Panc1 (cell line): ENCODE measurements around the gene PLPP1. TPM values are rescaled to one million over a fixed set of nuclear protein-coding genes. Genes with fewer than 3 reads are reported as not detected.
A peak's percentile ranks its signal among the peaks of the same experiment; 100 is the strongest.
"Not testable (repeated sequence)": the region's sequence is repeated elsewhere in the genome, so short reads cannot be mapped to it uniquely, and the experiment has no call there.

Experiments used
- ATAC-seq: fragments of 200-7000 bp; cut with Tn5 transposase; 2 replicates; pipeline ENCODE4 v1.9.1; 2020; ENCODE audit warnings: mild to moderate bottlenecking, moderate library complexity
- BruUV-seq: library from RNA; stranded (reverse); fragments of 400-500 nt; replicated peaks from 2 replicates; lab custom pipeline; 2021; lab: Mats Ljungman, UMichigan
- CTCF ChIA-PET: fragments of 300-600 bp; sonication (Branson Sonifier 250); formaldehyde crosslinking; loops from one replicate; lab custom pipeline; 2022; ENCODE audit warnings: antibody characterized with exemption; lab: Charles Lee
- POLR2A ChIA-PET: fragments of 300-600 bp; sonication (Branson Sonifier 250); formaldehyde crosslinking; loops from one replicate; lab custom pipeline; 2022; ENCODE audit warnings: antibody characterized with exemption; lab: Charles Lee
- DNase-seq: peaks from one replicate; pipeline ENCODE4 v3.0.0-alpha.2; 2010; ENCODE audit warnings: low read depth, low spot score
- H3K27ac ChIP-seq: 2 replicates; pipeline ENCODE4 v1.5.1; 2011; ENCODE audit warnings: mild to moderate bottlenecking, low read length, inconsistent platforms
- H3K27me3 ChIP-seq: fragments of 200-500 bp; sonication (Bioruptor generic); 2 replicates; pipeline ENCODE4 v1.6.0; 2014; ENCODE audit warnings: low read length, inconsistent platforms; ENCODE audit not compliant: control insufficient read depth, insufficient read depth
- H3K36me3 ChIP-seq: fragments of 200-500 bp; sonication (Bioruptor generic); 2 replicates; pipeline ENCODE4 v1.5.1; 2014; ENCODE audit warnings: inconsistent platforms, mild to moderate bottlenecking, low read length, moderate library complexity; ENCODE audit not compliant: control insufficient read depth, insufficient read depth
- H3K4me1 ChIP-seq: 2 replicates; pipeline ENCODE4 v1.5.1; 2011; ENCODE audit warnings: inconsistent platforms, mild to moderate bottlenecking, low read length, moderate library complexity; ENCODE audit not compliant: control insufficient read depth, insufficient read depth
- H3K4me3 ChIP-seq, 2 experiments: 2 replicates each; pipeline ENCODE4 v1.5.1; 2011 to 2012; ENCODE audit warnings: low read depth in 2 of 2, low read length in 2 of 2, mild to moderate bottlenecking in 2 of 2, inconsistent platforms in 1 of 2, moderate library complexity in 1 of 2
- H3K9me3 ChIP-seq: fragments of 200-500 bp; sonication (Bioruptor generic); 2 replicates; pipeline ENCODE4 v1.5.1; 2014; ENCODE audit warnings: low read depth, mild to moderate bottlenecking, inconsistent platforms, low read length, moderate library complexity; ENCODE audit not compliant: control insufficient read depth, insufficient read depth
- POLR2AphosphoS5 ChIP-seq: IDR thresholded peaks from 2 replicates; pipeline ENCODE4 v1.6.1; 2012; ENCODE audit warnings: mild to moderate bottlenecking, low read depth, low read length, moderate library complexity
- SIN3A ChIP-seq: IDR thresholded peaks from 2 replicates; pipeline ENCODE4 v1.6.1; 2012; ENCODE audit warnings: low read depth, mild to moderate bottlenecking, low read length, moderate library complexity, borderline replicate concordance; ENCODE audit not compliant: insufficient read depth
- TCF7L2 ChIP-seq: IDR thresholded peaks from 2 replicates; pipeline ENCODE4 v1.6.1; 2011; ENCODE audit warnings: mild to moderate bottlenecking, low read depth, low read length, inconsistent platforms
- in situ Hi-C: cut with HindIII; loops from 2 replicates; pipeline ENCODE4 v1.10.0; 2016; ENCODE audit warnings: low sequenced_read_pairs, low pct_unique_long_range_greater_than_20kb
- intact Hi-C: fragments of 100-400 bp; cut with micrococcal nuclease; formaldehyde crosslinking; loops from one replicate; pipeline ENCODE4 v1.10.0; 2022; ENCODE audit not compliant: unreplicated experiment
- total RNA-seq: library from RNA; stranded (reverse); gene quantifications from one replicate; pipeline ENCODE4 v1.2.1, GENCODE V29; 2021; ENCODE audit not compliant: unreplicated experiment
- TF ChIP-seq, protein P1 (sequence below): fragments of 450-650 bp; IDR thresholded peaks from 2 replicates; pipeline ENCODE4 v1.5.1; 2017; ENCODE audit warnings: mild to moderate bottlenecking
- TF ChIP-seq, protein P2 (sequence below), 2 experiments: IDR thresholded peaks; 2 replicates each; pipeline ENCODE4 v1.6.1; 2011 to 2012; ENCODE audit warnings: low read depth in 2 of 2, control low read depth in 1 of 2, low read length in 1 of 2, mild to moderate bottlenecking in 1 of 2, moderate library complexity in 1 of 2; ENCODE audit not compliant: insufficient read depth in 1 of 2

PLPP1 gene
- total RNA-seq, 1 experiment from 2014 or later, result 35.7 TPM

- intact Hi-C loops, result no loop called here
- no TSS peak for BruUV-seq
- ChIA-PET POLR2A (interaction anchor here (0.6 kb wide), 1 partner anchor 42 kb away, joined by 5 read pairs; no protein-coding TSS in a partner anchor), CTCF (no interaction called here)
- no peak for DNase-seq
- Histone ChIP-seq H3K27me3 (no peaks in the 10 kb centered on the region), H3K36me3 (no peaks in the 10 kb centered on the region), H3K27ac (no peak overlapping the region), H3K9me3 (no peaks in the 10 kb centered on the region), H3K4me3 (no peak overlapping the region), H3K4me1 (peaks cover 9% of the 10 kb centered on the region; the same call in 1 of the 2 replicates)
- no peak for ATAC-seq
- in situ Hi-C loops, result no loop called here
- TF ChIP-seq SIN3A (no peak), POLR2AphosphoS5 (no peak), TCF7L2 (no peak)
- TF ChIP-seq, protein P1, sequence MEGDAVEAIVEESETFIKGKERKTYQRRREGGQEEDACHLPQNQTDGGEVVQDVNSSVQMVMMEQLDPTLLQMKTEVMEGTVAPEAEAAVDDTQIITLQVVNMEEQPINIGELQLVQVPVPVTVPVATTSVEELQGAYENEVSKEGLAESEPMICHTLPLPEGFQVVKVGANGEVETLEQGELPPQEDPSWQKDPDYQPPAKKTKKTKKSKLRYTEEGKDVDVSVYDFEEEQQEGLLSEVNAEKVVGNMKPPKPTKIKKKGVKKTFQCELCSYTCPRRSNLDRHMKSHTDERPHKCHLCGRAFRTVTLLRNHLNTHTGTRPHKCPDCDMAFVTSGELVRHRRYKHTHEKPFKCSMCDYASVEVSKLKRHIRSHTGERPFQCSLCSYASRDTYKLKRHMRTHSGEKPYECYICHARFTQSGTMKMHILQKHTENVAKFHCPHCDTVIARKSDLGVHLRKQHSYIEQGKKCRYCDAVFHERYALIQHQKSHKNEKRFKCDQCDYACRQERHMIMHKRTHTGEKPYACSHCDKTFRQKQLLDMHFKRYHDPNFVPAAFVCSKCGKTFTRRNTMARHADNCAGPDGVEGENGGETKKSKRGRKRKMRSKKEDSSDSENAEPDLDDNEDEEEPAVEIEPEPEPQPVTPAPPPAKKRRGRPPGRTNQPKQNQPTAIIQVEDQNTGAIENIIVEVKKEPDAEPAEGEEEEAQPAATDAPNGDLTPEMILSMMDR, result no peak
- TF ChIP-seq, protein P2, sequence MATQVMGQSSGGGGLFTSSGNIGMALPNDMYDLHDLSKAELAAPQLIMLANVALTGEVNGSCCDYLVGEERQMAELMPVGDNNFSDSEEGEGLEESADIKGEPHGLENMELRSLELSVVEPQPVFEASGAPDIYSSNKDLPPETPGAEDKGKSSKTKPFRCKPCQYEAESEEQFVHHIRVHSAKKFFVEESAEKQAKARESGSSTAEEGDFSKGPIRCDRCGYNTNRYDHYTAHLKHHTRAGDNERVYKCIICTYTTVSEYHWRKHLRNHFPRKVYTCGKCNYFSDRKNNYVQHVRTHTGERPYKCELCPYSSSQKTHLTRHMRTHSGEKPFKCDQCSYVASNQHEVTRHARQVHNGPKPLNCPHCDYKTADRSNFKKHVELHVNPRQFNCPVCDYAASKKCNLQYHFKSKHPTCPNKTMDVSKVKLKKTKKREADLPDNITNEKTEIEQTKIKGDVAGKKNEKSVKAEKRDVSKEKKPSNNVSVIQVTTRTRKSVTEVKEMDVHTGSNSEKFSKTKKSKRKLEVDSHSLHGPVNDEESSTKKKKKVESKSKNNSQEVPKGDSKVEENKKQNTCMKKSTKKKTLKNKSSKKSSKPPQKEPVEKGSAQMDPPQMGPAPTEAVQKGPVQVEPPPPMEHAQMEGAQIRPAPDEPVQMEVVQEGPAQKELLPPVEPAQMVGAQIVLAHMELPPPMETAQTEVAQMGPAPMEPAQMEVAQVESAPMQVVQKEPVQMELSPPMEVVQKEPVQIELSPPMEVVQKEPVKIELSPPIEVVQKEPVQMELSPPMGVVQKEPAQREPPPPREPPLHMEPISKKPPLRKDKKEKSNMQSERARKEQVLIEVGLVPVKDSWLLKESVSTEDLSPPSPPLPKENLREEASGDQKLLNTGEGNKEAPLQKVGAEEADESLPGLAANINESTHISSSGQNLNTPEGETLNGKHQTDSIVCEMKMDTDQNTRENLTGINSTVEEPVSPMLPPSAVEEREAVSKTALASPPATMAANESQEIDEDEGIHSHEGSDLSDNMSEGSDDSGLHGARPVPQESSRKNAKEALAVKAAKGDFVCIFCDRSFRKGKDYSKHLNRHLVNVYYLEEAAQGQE (IDR thresholded peaks at IDR 0.05; ENCODE audit: insufficient read depth in 1 of 2, low read depth in 2 of 2, low read length in 1 of 2), result no peak
Observed at GRCh38 chr5:55540024-55540423, 5.3 kb upstream of the PLPP1 start.

- Histone ChIP-seq H3K4me1 (peaks cover 10% of the 10 kb centered on the region; the same call in 1 of the 2 replicates), H3K27ac (peak overlapping the region; percentile 31; the same call in 1 of the 2 replicates), H3K36me3 (no peaks in the 10 kb centered on the region; the same call in 1 of the 2 replicates), H3K4me3 (no peak overlapping the region), H3K27me3 (no peaks in the 10 kb centered on the region), H3K9me3 (no peaks in the 10 kb centered on the region)
- intact Hi-C loops (loop anchor here (10.0 kb wide), 2 partner anchors 114 to 146 kb away; no protein-coding TSS in a partner anchor), in situ Hi-C loops (no loop called here)
- CTCF ChIA-PET, result no interaction called here
- ATAC-seq, result no peak
- POLR2A ChIA-PET, result no interaction called here
- BruUV-seq, result no TSS peak
- TF ChIP-seq, protein P1, result no peak
- TF ChIP-seq TCF7L2 (no peak), SIN3A (no peak), POLR2AphosphoS5 (no peak)
- no peak for DNase-seq
Observed at GRCh38 chr5:55538661-55539060, 3.9 kb upstream of the PLPP1 start.

- in situ Hi-C loops, CTCF ChIA-PET: not testable (repeated sequence)
- intact Hi-C loops, result loop anchor here (10.0 kb wide), 2 partner anchors 113 to 147 kb away; no protein-coding TSS in a partner anchor
Observed at GRCh38 chr5:55537315-55537714, 2.6 kb upstream of the PLPP1 start.

More at GRCh38 chr5:55537315-55537714, 2.6 kb upstream of the PLPP1 start:
- H3K27ac ChIP-seq, H3K27me3 ChIP-seq, DNase-seq, H3K36me3 ChIP-seq, H3K9me3 ChIP-seq, BruUV-seq, ATAC-seq, POLR2A ChIA-PET, H3K4me3 ChIP-seq: not testable (repeated sequence)
- H3K4me1 ChIP-seq, result peaks cover 17% of the 10 kb centered on the region
